ENCODE measurements around the gene NEURL1.
"Not testable (repeated sequence)": the region's sequence is repeated elsewhere in the genome, so short reads cannot be mapped to it uniquely, and the experiment has no call there.

Gene NEURL1

DNA sequence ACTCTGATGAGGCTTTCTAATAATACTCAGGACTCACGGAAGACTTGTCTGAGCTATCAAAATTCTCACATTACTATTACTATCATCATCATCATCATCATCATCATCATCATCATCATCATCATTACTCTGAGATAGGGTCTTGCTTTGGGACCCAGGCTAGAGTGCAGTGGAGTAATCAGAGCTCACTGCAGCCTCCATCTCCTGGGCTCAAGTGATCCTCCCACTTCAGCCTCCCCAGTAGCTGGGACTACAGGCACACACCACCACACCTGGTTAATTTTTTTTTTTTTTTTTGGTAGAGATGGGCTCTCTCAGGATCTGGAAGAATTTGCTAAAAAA, 112.6 kb downstream of the NEURL1 start:
- H3K36me3 ChIP-seq (ENCODE audit: control insufficient read depth in 1 of 2, insufficient read depth in 2 of 2, low read length in 2 of 2), result peaks cover 20 to 25% of the 10 kb centered on the region in 2 experiments
- H3K4me2 ChIP-seq (ENCODE audit: low read length); H3K18ac ChIP-seq (ENCODE audit: low read length); H3K4me1 ChIP-seq (ENCODE audit: control insufficient read depth in 1 of 2, insufficient read depth in 2 of 2, low read length in 2 of 2); H2BK5ac ChIP-seq (ENCODE audit: low read depth, low read length, poor library complexity); H4K91ac ChIP-seq (ENCODE audit: low read depth, low read length); H2BK120ac ChIP-seq (ENCODE audit: insufficient read depth, low read length, poor library complexity); H2BK12ac ChIP-seq (ENCODE audit: low read length); H3K27me3 ChIP-seq (ENCODE audit: insufficient read depth, low read length); H2AFZ ChIP-seq (ENCODE audit: insufficient read depth, low read length, poor library complexity); H3K4ac ChIP-seq (ENCODE audit: low read depth, low read length); H3K79me2 ChIP-seq (ENCODE audit: control insufficient read depth, insufficient read depth, low read length, poor library complexity); H3K23ac ChIP-seq (ENCODE audit: low read length); H2AK5ac ChIP-seq (ENCODE audit: low read length); DNase-seq; H4K12ac ChIP-seq (ENCODE audit: low read depth, low read length); H3K9ac ChIP-seq (ENCODE audit: low read length); H3K14ac ChIP-seq (ENCODE audit: low read length); H3K27ac ChIP-seq (ENCODE audit: low read depth, low read length); H3K9me3 ChIP-seq (ENCODE audit: insufficient read depth, low read depth, low read length); H4K8ac ChIP-seq (ENCODE audit: low read depth, low read length); H3K4me3 ChIP-seq (ENCODE audit: low read depth, low read length); H3K79me1 ChIP-seq (ENCODE audit: low read length): not testable (repeated sequence)
- no CpG with 5 or more reads among the region's 1 CpG for WGBS (ENCODE audit: extremely low coverage, insufficient coverage, insufficient read length)

DNA sequence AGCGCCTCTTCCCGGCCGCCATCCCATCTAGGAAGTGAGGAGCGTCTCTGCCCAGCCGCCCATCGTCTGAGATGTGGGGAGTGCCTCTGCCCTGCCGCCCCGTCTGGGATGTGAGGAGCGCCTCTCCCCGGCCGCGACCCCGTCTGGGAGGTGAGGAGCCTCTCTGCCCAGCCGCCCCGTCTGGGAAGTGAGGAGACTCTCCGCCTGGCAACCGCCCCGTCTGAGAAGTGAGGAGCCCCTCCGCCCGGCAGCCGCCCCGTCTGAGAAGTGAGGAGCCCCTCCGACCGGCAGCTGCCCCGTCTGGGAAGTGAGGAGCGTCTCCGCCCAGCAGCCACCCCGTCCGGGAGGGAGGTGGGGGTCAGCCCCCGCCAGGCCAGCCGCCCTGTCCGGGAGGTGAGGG, 113.5 kb downstream of the NEURL1 start:
- H3K27me3 ChIP-seq (ENCODE audit: insufficient read depth, low read length); H2BK12ac ChIP-seq (ENCODE audit: low read length); H3K4me3 ChIP-seq (ENCODE audit: low read depth, low read length); H3K4ac ChIP-seq (ENCODE audit: low read depth, low read length); H4K8ac ChIP-seq (ENCODE audit: low read depth, low read length); H3K79me1 ChIP-seq (ENCODE audit: low read length); H2BK120ac ChIP-seq (ENCODE audit: insufficient read depth, low read length, poor library complexity); H2AK5ac ChIP-seq (ENCODE audit: low read length); H4K12ac ChIP-seq (ENCODE audit: low read depth, low read length); H3K4me2 ChIP-seq (ENCODE audit: low read length); H3K23ac ChIP-seq (ENCODE audit: low read length); H4K91ac ChIP-seq (ENCODE audit: low read depth, low read length); H3K27ac ChIP-seq (ENCODE audit: low read depth, low read length); H2BK5ac ChIP-seq (ENCODE audit: low read depth, low read length, poor library complexity); H3K9me3 ChIP-seq (ENCODE audit: insufficient read depth, low read depth, low read length); DNase-seq; H3K14ac ChIP-seq (ENCODE audit: low read length); H3K9ac ChIP-seq (ENCODE audit: low read length); H3K4me1 ChIP-seq (ENCODE audit: control insufficient read depth in 1 of 2, insufficient read depth in 2 of 2, low read length in 2 of 2); H3K79me2 ChIP-seq (ENCODE audit: control insufficient read depth, insufficient read depth, low read length, poor library complexity); H3K18ac ChIP-seq (ENCODE audit: low read length); H2AFZ ChIP-seq (ENCODE audit: insufficient read depth, low read length, poor library complexity): not testable (repeated sequence)
- H3K36me3 ChIP-seq (ENCODE audit: control insufficient read depth in 1 of 2, insufficient read depth in 2 of 2, low read length in 2 of 2), result peaks cover 16 to 17% of the 10 kb centered on the region in 2 experiments
- no CpG with 5 or more reads among the region's 32 CpGs for WGBS (ENCODE audit: extremely low coverage, insufficient coverage, insufficient read length)

DNA sequence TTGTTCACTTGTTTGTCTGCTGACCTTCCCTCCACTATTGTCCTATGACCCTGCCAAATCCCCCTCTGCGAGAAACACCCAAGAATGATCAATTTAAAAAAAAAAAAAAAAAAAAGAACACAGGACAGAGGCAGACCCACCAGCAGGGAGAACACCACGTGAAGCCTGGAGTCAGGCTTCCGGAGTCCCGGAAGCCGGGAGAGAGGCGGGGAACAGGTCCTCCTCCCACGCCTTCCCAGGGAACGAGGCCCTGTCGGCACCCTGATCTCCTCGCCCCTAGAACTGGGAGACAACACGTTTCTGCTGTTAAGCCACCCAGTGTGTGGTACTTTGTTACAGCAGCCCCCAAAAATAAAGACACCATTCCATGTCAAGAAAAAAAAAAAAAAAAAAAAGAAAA, 114.6 kb downstream of the NEURL1 start:
- H3K4me3 ChIP-seq (ENCODE audit: low read depth, low read length); DNase-seq; H2AFZ ChIP-seq (ENCODE audit: insufficient read depth, low read length, poor library complexity); H2BK5ac ChIP-seq (ENCODE audit: low read depth, low read length, poor library complexity); H2BK12ac ChIP-seq (ENCODE audit: low read length); H3K27ac ChIP-seq (ENCODE audit: low read depth, low read length); H3K79me1 ChIP-seq (ENCODE audit: low read length); H3K9me3 ChIP-seq (ENCODE audit: insufficient read depth, low read depth, low read length); H3K4ac ChIP-seq (ENCODE audit: low read depth, low read length); H2BK120ac ChIP-seq (ENCODE audit: insufficient read depth, low read length, poor library complexity); H3K14ac ChIP-seq (ENCODE audit: low read length); H2AK5ac ChIP-seq (ENCODE audit: low read length); H3K4me1 ChIP-seq (ENCODE audit: control insufficient read depth in 1 of 2, insufficient read depth in 2 of 2, low read length in 2 of 2); H3K79me2 ChIP-seq (ENCODE audit: control insufficient read depth, insufficient read depth, low read length, poor library complexity); H3K23ac ChIP-seq (ENCODE audit: low read length); H3K9ac ChIP-seq (ENCODE audit: low read length); H4K91ac ChIP-seq (ENCODE audit: low read depth, low read length); H3K4me2 ChIP-seq (ENCODE audit: low read length); H3K27me3 ChIP-seq (ENCODE audit: insufficient read depth, low read length); H4K8ac ChIP-seq (ENCODE audit: low read depth, low read length); H3K18ac ChIP-seq (ENCODE audit: low read length); H4K12ac ChIP-seq (ENCODE audit: low read depth, low read length): not testable (repeated sequence)
- peaks cover 7 to 11% of the 10 kb centered on the region in 2 experiments for H3K36me3 ChIP-seq (ENCODE audit: control insufficient read depth in 1 of 2, insufficient read depth in 2 of 2, low read length in 2 of 2)
- WGBS (ENCODE audit: extremely low coverage, insufficient coverage, insufficient read length), result no CpG with 5 or more reads among the region's 11 CpGs

DNA sequence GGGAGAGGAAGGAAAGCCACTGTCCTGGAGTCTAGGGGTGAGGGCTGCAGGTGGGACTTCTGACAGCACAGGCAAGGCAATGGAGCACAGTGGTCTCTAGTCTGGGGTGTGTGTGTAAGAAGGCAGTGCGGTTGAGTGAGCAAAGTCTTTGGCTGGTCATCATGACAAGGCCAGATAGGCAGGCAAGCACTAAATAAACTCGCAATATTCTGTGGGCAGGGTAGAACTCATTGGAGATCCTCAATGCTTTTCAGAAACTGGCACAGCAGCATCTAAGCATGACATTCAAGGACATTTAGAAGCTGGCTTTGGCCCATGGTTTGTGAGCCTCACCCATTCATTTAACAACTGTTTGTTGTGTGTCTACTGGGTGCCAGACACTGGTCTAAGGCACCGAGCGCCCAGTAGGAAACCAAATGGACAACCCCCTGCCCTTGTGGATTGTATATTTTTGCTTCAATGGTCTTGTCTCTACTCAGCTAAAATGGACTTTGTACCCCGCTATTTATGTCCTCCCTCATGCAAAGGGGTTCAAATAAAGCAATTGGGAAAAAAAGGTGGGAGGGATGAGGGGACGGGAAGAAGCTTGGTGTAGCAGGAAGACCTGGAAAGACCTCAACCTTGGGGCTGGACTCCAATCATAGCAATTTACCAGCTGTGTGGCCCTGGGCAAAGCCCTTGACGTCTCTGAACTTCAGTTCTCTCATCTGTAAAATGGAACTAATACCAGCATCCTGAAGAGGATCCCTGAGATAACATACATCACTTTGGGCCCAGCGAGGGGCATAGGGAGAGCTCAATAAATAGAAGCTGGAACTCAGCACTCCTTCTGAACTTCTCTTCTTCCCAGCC, 116.0 kb downstream of the NEURL1 start:
- Histone ChIP-seq H3K79me1 (ENCODE audit: low read length) (no peaks in the 10 kb centered on the region), H3K79me2 (ENCODE audit: control insufficient read depth, insufficient read depth, low read length, poor library complexity) (no peaks in the 10 kb centered on the region), H3K9ac (ENCODE audit: low read length) (no peak overlapping the region), H3K27ac (ENCODE audit: low read depth, low read length) (no peak overlapping the region), H3K4me1 (ENCODE audit: control insufficient read depth in 1 of 2, insufficient read depth in 2 of 2, low read length in 2 of 2) (no peaks in the 10 kb centered on the region), H2BK5ac (ENCODE audit: low read depth, low read length, poor library complexity) (no peak overlapping the region), H3K9me3 (ENCODE audit: insufficient read depth, low read depth, low read length) (peaks cover 5% of the 10 kb centered on the region), H2AK5ac (ENCODE audit: low read length) (no peak overlapping the region), H3K4me2 (ENCODE audit: low read length) (no peak overlapping the region), H2AFZ (ENCODE audit: insufficient read depth, low read length, poor library complexity) (no peak overlapping the region), H4K91ac (ENCODE audit: low read depth, low read length) (no peak overlapping the region), H3K36me3 (ENCODE audit: control insufficient read depth in 1 of 2, insufficient read depth in 2 of 2, low read length in 2 of 2) (peaks cover 6 to 8% of the 10 kb centered on the region in 2 experiments), H4K8ac (ENCODE audit: low read depth, low read length) (no peak overlapping the region), H3K18ac (ENCODE audit: low read length) (no peak overlapping the region), H3K23ac (ENCODE audit: low read length) (no peak overlapping the region), H3K14ac (ENCODE audit: low read length) (no peak overlapping the region), H3K4ac (ENCODE audit: low read depth, low read length) (no peak overlapping the region), H3K4me3 (ENCODE audit: low read depth, low read length) (no peak overlapping the region), H2BK120ac (ENCODE audit: insufficient read depth, low read length, poor library complexity) (no peak overlapping the region), H3K27me3 (ENCODE audit: insufficient read depth, low read length) (no peaks in the 10 kb centered on the region), H2BK12ac (ENCODE audit: low read length) (no peak overlapping the region), H4K12ac (ENCODE audit: low read depth, low read length) (no peak overlapping the region)
- DNase-seq, result no peak
- WGBS (ENCODE audit: extremely low coverage, insufficient coverage, insufficient read length), result no CpG with 5 or more reads among the region's 8 CpGs

All from trophoblast cell (in vitro differentiated cells and primary cell).